HUES64 (cell line): ENCODE results near the gene PI4KB. TPM values are rescaled to one million over a fixed set of nuclear protein-coding genes. Genes with fewer than 3 reads are reported as not detected.

Source experiments
- H3K27ac ChIP-seq: 2 replicates; pipeline ENCODE4 v1.7.0; 2013; ENCODE audit warnings: low read depth, low read length, inconsistent platforms
- H3K27me3 ChIP-seq: 2 replicates; pipeline ENCODE4 v1.6.1; 2013; ENCODE audit warnings: mild to moderate bottlenecking, low read length; ENCODE audit not compliant: insufficient read depth
- H3K36me3 ChIP-seq: 2 replicates; pipeline ENCODE4 v1.6.1; 2013; ENCODE audit warnings: mild to moderate bottlenecking, low read length; ENCODE audit not compliant: insufficient read depth
- H3K4me1 ChIP-seq: 2 replicates; pipeline ENCODE4 v1.6.1; 2013; ENCODE audit warnings: mild to moderate bottlenecking, low read length, moderate library complexity; ENCODE audit not compliant: insufficient read depth
- H3K4me3 ChIP-seq: 2 replicates; pipeline ENCODE4 v1.5.1; 2013; ENCODE audit warnings: mild to moderate bottlenecking, low read length, moderate library complexity
- H3K9ac ChIP-seq: 2 replicates; pipeline ENCODE4 v1.6.1; 2013; ENCODE audit warnings: mild to moderate bottlenecking, low read depth, low read length
- H3K9me3 ChIP-seq: 2 replicates; pipeline ENCODE4 v1.6.1; 2013; ENCODE audit warnings: low read depth, low read length; ENCODE audit not compliant: insufficient read depth
- WGBS: fragments of 150-250, 120-280 bp; methylation state at CpG from one replicate; pipeline ENCODE4 v1.1.7; 2013; ENCODE audit warnings: missing lambda C conversion rate; 5-methylcytosine and 5-hydroxymethylcytosine counted together
- polyA plus RNA-seq, 2 experiments: library from polyadenylated mRNA; stranded (reverse); fragments of 50-300 nt; gene quantifications; one replicate each; pipeline ENCODE4 v1.2.3, GENCODE V29; 2013

PI4KB gene
- 20.9 TPM for polyA plus RNA-seq (2013, experiment 1 of 2)
- polyA plus RNA-seq (2013, experiment 2 of 2): 19.0 TPM

GRCh38 chr1:151327223-151327902 lies at the start of gene PI4KB:
TSS of gene PI4KB (minus strand) at chr1:151327416. CDS start at chr1:151316481, 10,935 bp downstream.
- H3K27ac ChIP-seq: peak within 1 kb of the TSS; percentile 77
- no peaks in the 10 kb centered on the region for H3K9me3 ChIP-seq
- 0 out of 2 replicates have a peak, but pooled peaks cover 4% of the 10 kb centered on the region for H3K4me1 ChIP-seq
- H3K4me3 ChIP-seq: peak within 1 kb of the TSS; percentile 65
- peak within 1 kb of the TSS; percentile 95 for H3K9ac ChIP-seq
- H3K27me3 ChIP-seq: no peaks in the 10 kb centered on the region
- H3K36me3 ChIP-seq: peaks cover 18% of the 10 kb centered on the region
- WGBS: under 1% methylated on average over 40 of the region's 40 CpGs

- H3K36me3 ChIP-seq: no peaks in the 10 kb centered on the region
- 94% methylated on average over 14 of the region's 14 CpGs for WGBS
- no peaks in the 10 kb centered on the region for H3K9me3 ChIP-seq
- peaks cover 6% of the 10 kb centered on the region; the same call in 1 of the 2 replicates for H3K4me1 ChIP-seq
- H3K9ac ChIP-seq: no peak overlapping the region
- no peak overlapping the region for H3K27ac ChIP-seq
- no peak overlapping the region for H3K4me3 ChIP-seq
- H3K27me3 ChIP-seq: no peaks in the 10 kb centered on the region
Measured at GRCh38 chr1:151373196-151373595, 46.0 kb upstream of the PI4KB start.

GRCh38 chr1:151372058-151372934 lies 45.1 kb upstream of the PI4KB start, which contains the start of gene SELENBP1:
TSS of gene SELENBP1 (minus strand) at chr1:151372705. CDS start at chr1:151372641, 64 bp downstream.
- Histone ChIP-seq H3K9me3 (no peaks in the 10 kb centered on the region), H3K4me3 (peak within 1 kb of the TSS; percentile 55), H3K36me3 (0 out of 2 replicates have a peak, but pooled peaks cover 3% of the 10 kb centered on the region), H3K4me1 (peaks cover 6% of the 10 kb centered on the region; the same call in 1 of the 2 replicates), H3K27ac (no peak within 1 kb of the TSS), H3K27me3 (no peaks in the 10 kb centered on the region), H3K9ac (peak within 1 kb of the TSS; percentile 69)
- 22% methylated on average over 11 of the region's 11 CpGs for WGBS

GRCh38 chr1:151371370-151372057 lies 44.3 kb upstream of the PI4KB start:
- Histone ChIP-seq H3K9ac (no peak overlapping the region), H3K4me3 (no peak overlapping the region)

GRCh38 chr1:151370211-151370911 lies 43.1 kb upstream of the PI4KB start:
- H3K27ac ChIP-seq: no peak overlapping the region
- 92% methylated on average over 6 of the region's 6 CpGs for WGBS
- no peak overlapping the region for H3K9ac ChIP-seq
- peaks cover 6% of the 10 kb centered on the region; the same call in 1 of the 2 replicates for H3K4me1 ChIP-seq
- H3K9me3 ChIP-seq: no peaks in the 10 kb centered on the region
- no peak overlapping the region for H3K4me3 ChIP-seq
- peaks cover 9% of the 10 kb centered on the region; the same call in 1 of the 2 replicates for H3K36me3 ChIP-seq
- H3K27me3 ChIP-seq: no peaks in the 10 kb centered on the region

More at GRCh38 chr1:151371370-151372057, 44.3 kb upstream of the PI4KB start:
- peaks cover 6% of the 10 kb centered on the region; the same call in 1 of the 2 replicates for H3K36me3 ChIP-seq
- no peaks in the 10 kb centered on the region for H3K9me3 ChIP-seq
- 90% methylated on average over 7 of the region's 9 CpGs for WGBS
- H3K27me3 ChIP-seq: no peaks in the 10 kb centered on the region
- no peak overlapping the region for H3K27ac ChIP-seq
- H3K4me1 ChIP-seq: peaks cover 6% of the 10 kb centered on the region; the same call in 1 of the 2 replicates

GRCh38 chr1:151369621-151370048 lies 42.4 kb upstream of the PI4KB start:
- Histone ChIP-seq H3K27me3 (no peaks in the 10 kb centered on the region), H3K9me3 (no peaks in the 10 kb centered on the region), H3K36me3 (peaks cover 14% of the 10 kb centered on the region), H3K4me3 (no peak overlapping the region), H3K27ac (no peak overlapping the region), H3K9ac (no peak overlapping the region), H3K4me1 (peaks cover 6% of the 10 kb centered on the region; the same call in 1 of the 2 replicates)
- 92% methylated on average over 15 of the region's 15 CpGs for WGBS

GRCh38 chr1:151369302-151369610 lies 42.0 kb upstream of the PI4KB start:
- 89% methylated on average over 7 of the region's 7 CpGs for WGBS
- no peak overlapping the region for H3K27ac ChIP-seq

GRCh38 chr1:151368393-151369301 lies 41.4 kb upstream of the PI4KB start:
- Histone ChIP-seq H3K9ac (no peak overlapping the region), H3K27me3 (no peaks in the 10 kb centered on the region), H3K4me3 (no peak overlapping the region), H3K36me3 (peaks cover 18% of the 10 kb centered on the region), H3K9me3 (no peaks in the 10 kb centered on the region; the same call in 1 of the 2 replicates), H3K4me1 (peaks cover 6% of the 10 kb centered on the region; the same call in 1 of the 2 replicates), H3K27ac (no peak overlapping the region)
- WGBS: 93% methylated on average over 20 of the region's 20 CpGs

More at GRCh38 chr1:151369302-151369610, 42.0 kb upstream of the PI4KB start:
- Histone ChIP-seq H3K36me3 (peaks cover 15% of the 10 kb centered on the region), H3K9ac (no peak overlapping the region), H3K4me3 (no peak overlapping the region), H3K4me1 (peaks cover 6% of the 10 kb centered on the region; the same call in 1 of the 2 replicates), H3K9me3 (no peaks in the 10 kb centered on the region), H3K27me3 (no peaks in the 10 kb centered on the region)

- WGBS: 88% methylated on average over 8 of the region's 8 CpGs
- no peak overlapping the region for H3K4me3 ChIP-seq
Measured at GRCh38 chr1:151367658-151368392, 40.6 kb upstream of the PI4KB start.

More at GRCh38 chr1:151367658-151368392, 40.6 kb upstream of the PI4KB start:
- Histone ChIP-seq H3K27me3 (no peaks in the 10 kb centered on the region), H3K27ac (no peak overlapping the region), H3K36me3 (peaks cover 18% of the 10 kb centered on the region), H3K9me3 (peaks cover 5% of the 10 kb centered on the region; the same call in 1 of the 2 replicates), H3K4me1 (peaks cover 6% of the 10 kb centered on the region; the same call in 1 of the 2 replicates), H3K9ac (no peak overlapping the region)
